SK-N-SH (cell line): ENCODE data around the gene SNURF. TPM values are rescaled to one million over a fixed set of nuclear protein-coding genes. Genes with fewer than 3 reads are reported as not detected.

Experiments
- CTCF ChIA-PET: fragments of 300-600, 350-600 bp; formaldehyde crosslinking; extraction: SDS; loops from one replicate; lab custom pipeline; 2021; lab: Yijun Ruan, JAX
- POLR2A ChIA-PET: fragments of 350-600 bp; sonication (Branson Sonifier 250); formaldehyde crosslinking; extraction: SDS; loops from one replicate; lab custom pipeline; 2020; ENCODE audit warnings: antibody characterized with exemption, inconsistent platforms; lab: Yijun Ruan, JAX
- DNase-seq: peaks from one replicate; pipeline ENCODE4 v3.0.0; 2012
- H2AFZ ChIP-seq: fragments of 200-600 bp; sonication (generic); 2 replicates; pipeline ENCODE4 v1.8.1; 2016; ENCODE audit warnings: antibody characterized with exemption, mild to moderate bottlenecking, low read depth
- H3F3A ChIP-seq: fragments of 200-600 bp; sonication (generic); replicated peaks from 2 replicates; pipeline ENCODE3; 2016; ENCODE audit warnings: antibody characterized with exemption, mild to moderate bottlenecking; ENCODE audit not compliant: insufficient read depth
- H3K27ac ChIP-seq, 2 experiments: fragments of 200-500 bp in 1 of 2; fragments of 200-600 bp in 1 of 2; sonication (Bioruptor generic) in 1 of 2; sonication (generic), shearing (Covaris generic) in 1 of 2; 2 replicates each; pipeline versions ENCODE4 v1.5.1 to v1.6.1; 2014 to 2016; ENCODE audit warnings: low read depth in 2 of 2, inconsistent platforms in 1 of 2, low read length in 1 of 2, mild to moderate bottlenecking in 1 of 2, mixed read lengths in 1 of 2
- H3K27me3 ChIP-seq: fragments of 200-600 bp; sonication (generic), shearing (Covaris generic); 2 replicates; pipeline ENCODE4 v1.6.1; 2016; ENCODE audit warnings: mixed run types; ENCODE audit not compliant: insufficient read depth
- H3K36me3 ChIP-seq, 2 experiments: fragments of 200-500 bp in 1 of 2; fragments of 200-600 bp in 1 of 2; sonication (Bioruptor generic) in 1 of 2; sonication (generic) in 1 of 2; replicated peaks in 1 of 2; 2 replicates each; pipeline versions ENCODE3 to v1.5.1; 2014 to 2016; ENCODE audit warnings: low read length in 1 of 2, mild to moderate bottlenecking in 1 of 2; ENCODE audit not compliant: insufficient read depth in 2 of 2, control insufficient read depth in 1 of 2
- H3K4me1 ChIP-seq, 2 experiments: fragments of 200-500 bp in 1 of 2; fragments of 200-600 bp in 1 of 2; sonication (Bioruptor generic) in 1 of 2; sonication (generic), shearing (Covaris generic) in 1 of 2; 2 replicates each; pipeline versions ENCODE4 v1.5.1 to v1.6.1; 2014 to 2016; ENCODE audit warnings: low read depth in 1 of 2, low read length in 1 of 2, mixed run types in 1 of 2; ENCODE audit not compliant: insufficient read depth in 2 of 2, control insufficient read depth in 1 of 2
- H3K4me2 ChIP-seq: fragments of 200-600 bp; sonication (generic), shearing (Covaris generic); 2 replicates; pipeline ENCODE4 v1.6.1; 2017; ENCODE audit warnings: mixed run types
- H3K4me3 ChIP-seq, 2 experiments: fragments of 200-500 bp in 1 of 2; fragments of 200-600 bp in 1 of 2; sonication (Bioruptor generic) in 1 of 2; sonication (generic), shearing (Covaris generic) in 1 of 2; 2 replicates each; pipeline versions ENCODE4 v1.5.1 to v1.8.1; 2014 to 2016; ENCODE audit warnings: low read depth in 2 of 2, inconsistent platforms in 1 of 2, low read length in 1 of 2, mild to moderate bottlenecking in 1 of 2, mixed read lengths in 1 of 2, moderate library complexity in 1 of 2
- H3K79me2 ChIP-seq: fragments of 200-600 bp; sonication (generic); 2 replicates; pipeline ENCODE4 v1.8.1; 2017; ENCODE audit warnings: mild to moderate bottlenecking; ENCODE audit not compliant: insufficient read depth
- H3K9ac ChIP-seq: fragments of 200-600 bp; sonication (generic); 2 replicates; pipeline ENCODE4 v1.6.1; 2017; ENCODE audit warnings: mixed run types
- H3K9me2 ChIP-seq: fragments of 200-600 bp; sonication (generic); 2 replicates; pipeline ENCODE4 v1.6.1; 2017; ENCODE audit warnings: mixed run types
- H3K9me3 ChIP-seq: fragments of 200-600 bp; sonication (generic); 2 replicates; pipeline ENCODE4 v1.6.1; 2017; ENCODE audit warnings: mixed run types, mild to moderate bottlenecking, moderate library complexity
- H4K20me1 ChIP-seq: fragments of 200-600 bp; sonication (generic); 2 replicates; pipeline ENCODE4 v1.6.1; 2017; ENCODE audit warnings: mild to moderate bottlenecking, mixed run types; ENCODE audit not compliant: insufficient read depth
- CHD2 ChIP-seq: fragments of 150-350 bp; IDR thresholded peaks from 2 replicates; pipeline ENCODE4 v1.6.1; 2018; ENCODE audit warnings: low read length; ENCODE audit not compliant: partially characterized antibody
- EP300 ChIP-seq, 2 experiments: IDR thresholded peaks; 2 replicates each; pipeline versions ENCODE4 v1.4.0 to v1.6.1; 2012; ENCODE audit warnings: borderline replicate concordance in 1 of 2, low read depth in 1 of 2, low read length in 1 of 2
- EZH2phosphoT487 ChIP-seq: fragments of 200-600 bp; sonication (generic); IDR thresholded peaks from 2 replicates; pipeline ENCODE4 v1.6.1; 2017; ENCODE audit warnings: low read depth, mixed run types, mild to moderate bottlenecking, antibody characterized with exemption, moderate library complexity, borderline replicate concordance
- GATA2 ChIP-seq: sonication (generic); formaldehyde crosslinking; IDR thresholded peaks from 2 replicates; pipeline ENCODE4 v1.5.0; 2020; ENCODE audit warnings: mild to moderate bottlenecking, missing genetic modification reagents
- JUND ChIP-seq: IDR thresholded peaks from 2 replicates; pipeline ENCODE4 v1.4.0; 2012
- MXI1 ChIP-seq: IDR thresholded peaks from 2 replicates; pipeline ENCODE4 v1.6.1; 2012; ENCODE audit warnings: mild to moderate bottlenecking, low read depth, low read length, improper control_type of control experiment
- NRF1 ChIP-seq: IDR thresholded peaks from 2 replicates; pipeline ENCODE4 v1.6.1; 2012; ENCODE audit warnings: low read depth, mild to moderate bottlenecking, low read length
- RFX5 ChIP-seq: IDR thresholded peaks from 2 replicates; pipeline ENCODE4 v1.6.1; 2012; ENCODE audit warnings: mild to moderate bottlenecking, improper control_type of control experiment, low read length
- RXRA ChIP-seq: IDR thresholded peaks from 2 replicates; pipeline ENCODE4 v1.4.0; 2012; ENCODE audit warnings: low read depth, mild to moderate bottlenecking, borderline replicate concordance
- SIN3A ChIP-seq: IDR thresholded peaks from 2 replicates; pipeline ENCODE4 v1.6.1; 2012; ENCODE audit warnings: low read depth, mild to moderate bottlenecking, low read length, moderate library complexity, borderline replicate concordance
- WGBS: methylation state at CpG from one replicate; pipeline ENCODE4 v1.1.6; 2017; ENCODE audit warnings: low lambda C conversion rate; 5-methylcytosine and 5-hydroxymethylcytosine counted together
- polyA plus RNA-seq, 3 experiments: library from polyadenylated mRNA; depleted of rRNA; stranded (reverse); fragments of >200 nt; gene quantifications; 2 replicates each; pipeline ENCODE4 v1.2.3, GENCODE V29; 2012
- TF ChIP-seq, protein P1 (sequence below): fragments of 150-350 bp; IDR thresholded peaks from 2 replicates; pipeline ENCODE4 v1.6.1; 2016; ENCODE audit warnings: mild to moderate bottlenecking, low read depth, low read length
- TF ChIP-seq, protein P2 (sequence below): fragments of 150-350 bp; IDR thresholded peaks from 2 replicates; pipeline ENCODE4 v1.6.1; 2017; ENCODE audit warnings: antibody characterized with exemption, low read length, low read depth, borderline replicate concordance
- TF ChIP-seq, protein P3 (sequence below): IDR thresholded peaks from 2 replicates; pipeline ENCODE4 v1.4.0; 2012; ENCODE audit warnings: low read depth
- TF ChIP-seq, protein P4 (sequence below): IDR thresholded peaks from 2 replicates; pipeline ENCODE4 v1.4.0; 2012; ENCODE audit warnings: low read depth, borderline replicate concordance
- TF ChIP-seq, protein P5 (sequence below): IDR thresholded peaks from 2 replicates; pipeline ENCODE4 v1.4.0; 2012; ENCODE audit warnings: low read depth, borderline replicate concordance

Gene SNURF
- polyA plus RNA-seq, 1 of the 3 experiments (the other 2 are of a cell fraction) = 16.0 TPM

DNA sequence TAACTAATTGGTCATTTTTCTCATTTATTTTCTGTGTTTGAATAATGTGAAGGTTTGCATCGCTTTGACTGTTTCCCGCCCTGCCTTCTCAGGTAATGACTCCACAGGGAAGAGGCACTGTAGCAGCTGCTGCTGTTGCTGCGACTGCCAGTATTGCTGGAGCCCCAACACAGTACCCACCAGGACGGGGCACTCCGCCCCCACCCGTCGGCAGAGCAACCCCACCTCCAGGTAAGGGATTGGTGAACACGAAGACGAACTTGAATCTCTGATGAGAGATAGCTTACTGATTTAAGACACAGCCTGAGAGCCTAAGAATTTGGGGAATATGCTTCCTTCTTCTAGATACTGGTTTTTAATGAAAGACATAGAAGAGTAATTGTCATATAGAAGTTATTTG lies 22.9 kb downstream of the SNURF start:
- Histone ChIP-seq H2AFZ (no peak overlapping the region), H3K79me2 (no peaks in the 10 kb centered on the region; the same call in 1 of the 2 replicates), H3K9ac (no peak overlapping the region), H3K27ac (no peak overlapping the region), H3K27me3 (no peaks in the 10 kb centered on the region), H3K9me3 (no peaks in the 10 kb centered on the region), H3K4me3 (no peak overlapping the region), H4K20me1 (no peaks in the 10 kb centered on the region), H3K4me1 (no peaks in the 10 kb centered on the region), H3K36me3 (peaks cover 48 to 60% of the 10 kb centered on the region in 2 experiments), H3K9me2 (no peaks in the 10 kb centered on the region), H3F3A (peaks cover 3% of the 10 kb centered on the region), H3K4me2 (no peak overlapping the region)
- TF ChIP-seq, protein P1, sequence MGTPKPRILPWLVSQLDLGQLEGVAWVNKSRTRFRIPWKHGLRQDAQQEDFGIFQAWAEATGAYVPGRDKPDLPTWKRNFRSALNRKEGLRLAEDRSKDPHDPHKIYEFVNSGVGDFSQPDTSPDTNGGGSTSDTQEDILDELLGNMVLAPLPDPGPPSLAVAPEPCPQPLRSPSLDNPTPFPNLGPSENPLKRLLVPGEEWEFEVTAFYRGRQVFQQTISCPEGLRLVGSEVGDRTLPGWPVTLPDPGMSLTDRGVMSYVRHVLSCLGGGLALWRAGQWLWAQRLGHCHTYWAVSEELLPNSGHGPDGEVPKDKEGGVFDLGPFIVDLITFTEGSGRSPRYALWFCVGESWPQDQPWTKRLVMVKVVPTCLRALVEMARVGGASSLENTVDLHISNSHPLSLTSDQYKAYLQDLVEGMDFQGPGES = no peak
- TF ChIP-seq, protein P2, sequence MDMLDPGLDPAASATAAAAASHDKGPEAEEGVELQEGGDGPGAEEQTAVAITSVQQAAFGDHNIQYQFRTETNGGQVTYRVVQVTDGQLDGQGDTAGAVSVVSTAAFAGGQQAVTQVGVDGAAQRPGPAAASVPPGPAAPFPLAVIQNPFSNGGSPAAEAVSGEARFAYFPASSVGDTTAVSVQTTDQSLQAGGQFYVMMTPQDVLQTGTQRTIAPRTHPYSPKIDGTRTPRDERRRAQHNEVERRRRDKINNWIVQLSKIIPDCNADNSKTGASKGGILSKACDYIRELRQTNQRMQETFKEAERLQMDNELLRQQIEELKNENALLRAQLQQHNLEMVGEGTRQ = no peak
- TF ChIP-seq MXI1 = no peak
- no peak for TF ChIP-seq SIN3A
- TF ChIP-seq, protein P3, sequence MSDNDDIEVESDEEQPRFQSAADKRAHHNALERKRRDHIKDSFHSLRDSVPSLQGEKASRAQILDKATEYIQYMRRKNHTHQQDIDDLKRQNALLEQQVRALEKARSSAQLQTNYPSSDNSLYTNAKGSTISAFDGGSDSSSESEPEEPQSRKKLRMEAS = no peak
- no peak for TF ChIP-seq EZH2phosphoT487
- TF ChIP-seq NRF1 = no peak
- TF ChIP-seq GATA2 (CRISPR knock-in tag) = no peak
- TF ChIP-seq CHD2 = no peak
- no peak for TF ChIP-seq RFX5
- TF ChIP-seq, protein P4, sequence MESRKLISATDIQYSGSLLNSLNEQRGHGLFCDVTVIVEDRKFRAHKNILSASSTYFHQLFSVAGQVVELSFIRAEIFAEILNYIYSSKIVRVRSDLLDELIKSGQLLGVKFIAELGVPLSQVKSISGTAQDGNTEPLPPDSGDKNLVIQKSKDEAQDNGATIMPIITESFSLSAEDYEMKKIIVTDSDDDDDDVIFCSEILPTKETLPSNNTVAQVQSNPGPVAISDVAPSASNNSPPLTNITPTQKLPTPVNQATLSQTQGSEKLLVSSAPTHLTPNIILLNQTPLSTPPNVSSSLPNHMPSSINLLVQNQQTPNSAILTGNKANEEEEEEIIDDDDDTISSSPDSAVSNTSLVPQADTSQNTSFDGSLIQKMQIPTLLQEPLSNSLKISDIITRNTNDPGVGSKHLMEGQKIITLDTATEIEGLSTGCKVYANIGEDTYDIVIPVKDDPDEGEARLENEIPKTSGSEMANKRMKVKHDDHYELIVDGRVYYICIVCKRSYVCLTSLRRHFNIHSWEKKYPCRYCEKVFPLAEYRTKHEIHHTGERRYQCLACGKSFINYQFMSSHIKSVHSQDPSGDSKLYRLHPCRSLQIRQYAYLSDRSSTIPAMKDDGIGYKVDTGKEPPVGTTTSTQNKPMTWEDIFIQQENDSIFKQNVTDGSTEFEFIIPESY = no peak
- TF ChIP-seq EP300 (IDR thresholded peaks at IDR 0.05; ENCODE audit: borderline replicate concordance in 1 of 2, low read depth in 1 of 2, low read length in 1 of 2) = no peak
- TF ChIP-seq, protein P5, sequence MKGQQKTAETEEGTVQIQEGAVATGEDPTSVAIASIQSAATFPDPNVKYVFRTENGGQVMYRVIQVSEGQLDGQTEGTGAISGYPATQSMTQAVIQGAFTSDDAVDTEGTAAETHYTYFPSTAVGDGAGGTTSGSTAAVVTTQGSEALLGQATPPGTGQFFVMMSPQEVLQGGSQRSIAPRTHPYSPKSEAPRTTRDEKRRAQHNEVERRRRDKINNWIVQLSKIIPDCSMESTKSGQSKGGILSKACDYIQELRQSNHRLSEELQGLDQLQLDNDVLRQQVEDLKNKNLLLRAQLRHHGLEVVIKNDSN = no peak
- TF ChIP-seq RXRA = no peak
- TF ChIP-seq JUND = no peak
- ChIA-PET POLR2A (no interaction called here), CTCF (interaction anchor here (0.6 kb wide), 1 partner anchor 123 kb away, joined by 3 read pairs; no protein-coding TSS in a partner anchor)
- DNase-seq = no peak
- WGBS = 44% methylated on average over 8 of the region's 9 CpGs
